Ammon's horn (tissue), 1 donor: ENCODE results near the gene TNS3.
"Not testable (repeated sequence)": the region's sequence is repeated elsewhere in the genome, so short reads cannot be mapped to it uniquely, and the experiment has no call there.

ENCODE experiments used
- DNase-seq: peaks from one replicate; pipeline ENCODE4 v3.0.0-alpha.2; 2016; ENCODE audit warnings: low spot score

TNS3 gene

GRCh38 chr7:47581804-47582763 is at the start of gene TNS3:
Gene TNS3, minus strand, starts transcription at chr7:47582111. Its CDS starts 142,475 bp downstream, at chr7:47439636.
- DNase-seq = no peak

DNA sequence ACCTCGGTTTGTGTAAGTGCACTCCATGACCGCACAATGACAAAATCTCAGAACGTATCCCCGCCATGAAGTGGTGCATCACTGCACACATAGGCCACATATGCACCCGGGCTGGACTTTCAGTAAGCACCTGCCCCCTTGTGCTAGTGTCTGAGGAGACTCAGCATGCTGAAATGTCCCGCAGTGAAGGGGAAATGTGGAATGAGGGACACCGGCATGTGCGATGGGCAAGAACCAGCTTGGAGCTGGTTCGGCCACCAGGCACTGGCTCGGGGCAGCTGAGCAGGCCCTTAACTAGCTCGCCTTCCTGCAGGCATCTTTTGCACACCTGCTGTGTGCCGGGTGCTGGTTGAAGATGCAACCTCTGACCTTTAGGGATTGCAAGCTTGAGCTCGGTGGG is 49.8 kb upstream of the TNS3 start:
- DNase-seq = no peak

DNA sequence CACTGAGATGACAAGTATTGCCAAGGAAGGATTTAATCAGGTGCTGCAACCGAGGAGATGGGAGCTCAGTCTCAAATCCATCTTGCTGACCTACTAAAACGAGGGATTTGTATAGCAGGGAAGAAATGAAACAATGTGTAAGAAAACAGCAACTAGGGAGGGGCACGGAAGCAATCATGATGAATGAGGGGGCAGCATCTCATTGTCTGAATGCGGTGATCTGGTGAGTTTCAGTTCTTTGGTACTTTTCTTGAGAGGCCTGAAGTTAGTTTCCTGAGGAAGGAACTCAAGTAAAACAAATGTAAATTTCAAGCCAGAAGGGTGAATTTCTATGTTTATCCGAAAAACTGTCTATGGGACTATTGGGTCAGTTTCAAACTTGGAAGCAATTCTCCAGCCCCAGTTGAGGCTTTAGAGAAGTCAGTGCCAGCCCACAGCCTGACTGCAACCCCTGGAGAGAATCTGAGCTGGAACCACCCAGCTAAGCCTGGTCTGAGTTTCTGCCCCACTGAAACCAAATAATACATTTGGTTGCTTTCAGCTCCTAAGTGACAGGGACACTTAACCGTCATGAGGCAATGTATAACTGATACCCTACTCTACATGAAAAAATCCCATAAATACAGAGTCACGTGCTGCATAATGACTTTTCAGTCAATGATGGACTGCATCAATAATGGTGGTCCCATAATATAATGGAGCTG is 45.8 kb upstream of the TNS3 start:
- DNase-seq = no peak

GRCh38 chr7:47625861-47626715 is 44.2 kb upstream of the TNS3 start:
- DNase-seq = no peak

DNA sequence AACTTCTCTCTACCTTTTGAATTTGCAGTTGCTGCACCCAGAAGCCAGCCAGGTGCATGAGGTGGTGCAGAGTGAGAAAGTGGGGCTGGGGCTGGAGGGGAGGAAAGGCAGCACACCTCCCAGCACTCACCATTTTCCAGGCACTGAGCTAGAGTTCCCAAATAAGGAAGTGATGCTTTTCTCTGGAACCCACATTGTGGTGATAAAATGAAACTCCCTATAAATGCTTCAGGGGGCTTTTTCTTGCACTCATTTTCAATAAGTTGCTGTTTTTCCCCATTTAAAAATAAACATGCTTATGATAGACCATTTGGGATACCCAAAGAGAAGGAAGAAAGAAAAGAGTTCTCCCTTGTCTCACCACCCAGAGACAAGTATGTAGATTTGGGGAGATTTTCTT is 42.8 kb upstream of the TNS3 start:
- DNase-seq = no peak

GRCh38 chr7:47622946-47623640 is 41.2 kb upstream of the TNS3 start:
- DNase-seq = peak; percentile 49

DNA sequence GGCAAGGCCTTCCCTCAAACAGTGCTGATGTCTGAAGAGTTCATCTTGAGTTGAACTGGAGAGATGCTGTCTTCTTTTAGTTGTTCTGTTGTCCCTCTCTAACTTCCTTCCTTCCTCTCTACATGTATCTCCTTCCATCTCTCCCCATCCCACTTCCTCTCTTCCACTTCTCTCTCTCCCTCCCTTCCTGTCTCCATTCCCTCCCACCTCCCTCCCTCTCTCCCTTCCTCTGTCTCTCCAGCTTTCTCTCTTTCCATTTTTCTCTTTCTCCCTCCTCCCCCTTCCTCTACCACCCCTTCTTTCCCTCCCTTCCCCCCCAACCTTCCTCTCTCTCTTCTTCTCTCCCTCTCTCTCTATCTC is 40.7 kb upstream of the TNS3 start:
- no peak for DNase-seq

- no peak for DNase-seq
Measured at GRCh38 chr7:47621979-47622561, 40.2 kb upstream of the TNS3 start.

GRCh38 chr7:47621347-47621746 is 39.4 kb upstream of the TNS3 start:
- DNase-seq = no peak

DNA sequence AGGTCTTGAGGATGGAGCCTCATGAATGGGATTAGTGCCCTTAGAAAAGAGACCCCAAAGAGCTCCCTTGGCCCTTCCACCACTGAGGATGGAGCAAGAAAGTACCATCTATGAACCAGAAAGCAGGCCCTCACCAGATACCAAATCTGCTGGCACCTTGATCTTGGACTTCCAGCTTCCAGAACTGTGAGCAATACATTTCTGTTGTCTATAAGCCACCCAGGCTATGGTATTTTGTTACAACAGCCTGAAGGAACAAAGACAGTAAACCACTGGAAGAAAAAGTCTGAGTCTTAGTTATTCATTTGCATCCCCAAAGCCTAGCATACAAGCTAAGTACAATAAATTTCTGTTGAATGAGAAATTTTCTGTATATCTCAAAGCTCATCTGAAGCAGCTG is 37.9 kb upstream of the TNS3 start:
- no peak for DNase-seq

GRCh38 chr7:47617131-47617530 is 35.2 kb upstream of the TNS3 start:
- no peak for DNase-seq

DNA sequence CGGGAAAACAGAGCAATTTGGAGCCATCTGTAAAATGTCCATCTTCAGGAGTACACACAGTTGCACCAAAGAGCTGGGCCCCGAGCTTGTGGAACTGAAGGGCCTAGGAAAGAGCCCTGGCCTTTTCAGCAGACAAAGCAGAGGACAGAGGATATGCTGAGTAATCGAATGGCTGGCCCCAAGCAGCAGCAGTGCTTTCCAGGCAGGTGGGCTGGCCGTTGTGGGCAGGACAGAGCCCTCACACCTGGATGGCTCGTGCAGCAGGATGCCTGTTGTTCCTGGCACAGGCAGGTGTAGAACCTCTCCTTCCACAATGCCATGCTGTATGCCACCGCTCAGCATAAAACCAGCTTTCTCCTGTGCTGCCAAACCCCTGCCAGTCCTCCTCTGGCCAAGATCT is 32.5 kb upstream of the TNS3 start:
- no peak for DNase-seq

DNA sequence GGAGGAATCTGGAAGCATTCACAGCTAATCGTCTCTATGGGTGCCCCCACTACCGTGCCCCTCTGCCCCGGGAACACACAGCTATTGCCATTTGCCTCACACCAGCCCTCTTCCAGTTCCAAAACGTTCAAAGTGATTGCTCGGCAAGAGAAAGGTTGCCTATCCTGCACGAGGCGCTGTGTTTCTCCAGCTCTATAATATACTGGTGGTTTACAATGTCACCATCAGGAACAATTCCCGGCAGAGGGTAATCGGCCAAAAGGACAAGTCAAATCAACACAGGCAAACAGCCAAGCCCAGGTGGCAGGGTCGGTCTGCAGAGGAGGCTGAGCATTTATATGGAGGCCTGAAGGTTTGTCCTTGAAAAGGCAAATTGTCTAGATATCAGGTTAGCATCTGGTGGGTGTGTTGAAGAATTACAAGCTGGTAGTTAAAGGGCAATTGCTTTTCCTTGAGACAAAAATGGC is 29.2 kb upstream of the TNS3 start:
- DNase-seq = no peak

DNA sequence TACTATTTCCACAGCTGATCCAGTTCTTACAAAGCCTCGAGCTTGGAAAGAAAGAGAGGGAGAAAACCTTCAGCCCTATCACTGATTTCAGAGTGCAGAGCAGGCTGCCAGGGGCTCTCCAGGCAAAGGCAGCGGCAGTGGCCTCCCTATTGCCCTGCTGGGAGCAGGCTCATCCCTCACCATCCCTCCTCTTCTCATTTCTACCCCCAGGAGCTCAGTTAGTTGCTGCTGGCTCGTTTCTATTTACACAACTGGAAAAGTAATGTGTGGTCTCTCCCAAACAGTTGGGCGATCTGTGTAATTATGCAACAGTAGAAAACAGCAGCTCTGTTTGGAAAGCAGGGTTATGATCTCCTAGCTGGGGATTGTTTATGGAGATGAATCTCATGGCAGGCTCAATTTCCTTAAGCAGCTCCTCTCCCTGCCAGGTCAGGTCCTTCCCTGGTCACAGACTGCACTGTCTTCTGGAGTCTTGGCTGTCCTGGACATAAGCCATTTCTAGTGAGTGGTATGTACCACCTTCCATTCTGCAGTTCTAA is 28.7 kb upstream of the TNS3 start:
- DNase-seq = no peak

- no peak for DNase-seq
Measured at GRCh38 chr7:47609803-47610452, 28.0 kb upstream of the TNS3 start.

DNA sequence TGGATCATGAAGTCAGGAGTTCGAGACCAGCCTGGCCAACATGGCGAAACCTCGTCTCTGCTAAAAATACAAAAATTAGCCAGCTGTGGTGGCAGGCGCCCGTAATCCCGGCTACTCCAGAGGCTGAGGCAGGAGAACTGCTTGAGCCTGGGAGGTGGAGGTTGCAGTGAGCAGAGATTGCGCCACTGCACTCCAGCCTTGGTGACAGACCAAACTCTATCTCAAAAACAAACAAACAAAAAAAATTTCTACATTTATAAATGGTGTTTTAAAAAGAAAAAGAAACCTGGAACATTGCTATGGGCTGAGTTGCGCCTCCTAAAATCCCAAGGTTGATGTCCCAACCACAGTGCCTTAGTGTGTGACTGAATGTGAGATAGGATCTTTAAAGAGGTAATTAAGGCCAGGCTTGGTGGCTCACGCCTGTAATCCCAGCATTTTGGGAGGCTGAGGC is 24.7 kb upstream of the TNS3 start:
- DNase-seq = not testable (repeated sequence)

DNA sequence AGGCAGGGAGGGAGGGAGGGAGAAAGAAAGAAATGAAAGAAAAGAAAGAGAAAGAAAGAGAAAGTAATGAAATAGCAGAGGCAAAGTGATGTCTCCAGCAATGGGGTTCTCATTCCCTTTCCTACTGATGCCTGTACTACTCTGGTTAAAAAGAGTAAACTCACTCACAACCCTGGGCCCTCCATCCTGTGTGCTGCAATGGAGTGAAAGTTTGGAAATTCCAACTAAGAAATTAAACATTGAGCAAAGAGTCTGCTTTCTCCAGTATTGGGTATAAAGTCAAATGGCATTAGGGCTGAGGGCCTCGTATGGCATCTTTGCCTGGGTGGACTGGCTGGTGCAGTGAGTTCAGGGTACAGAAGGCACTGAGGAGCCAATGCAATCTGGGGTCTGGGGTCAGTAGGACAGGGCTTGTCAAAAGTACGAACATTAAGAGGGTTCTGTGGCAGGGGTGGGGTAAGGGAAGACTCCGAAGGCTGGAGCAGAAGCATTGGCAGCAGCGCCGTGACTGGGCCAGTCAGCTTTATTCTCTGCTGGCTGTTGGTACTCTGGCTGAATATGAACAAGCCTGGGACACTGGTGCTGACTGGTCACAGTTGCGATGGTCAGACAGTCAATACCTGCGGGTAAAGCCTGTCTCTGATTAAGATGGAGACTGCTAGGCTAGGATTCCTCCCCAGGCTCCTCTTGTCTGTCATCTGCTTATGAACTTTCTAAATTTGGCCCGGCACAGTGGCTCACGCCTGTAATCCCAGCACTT is 24.1 kb upstream of the TNS3 start:
- DNase-seq = no peak

DNA sequence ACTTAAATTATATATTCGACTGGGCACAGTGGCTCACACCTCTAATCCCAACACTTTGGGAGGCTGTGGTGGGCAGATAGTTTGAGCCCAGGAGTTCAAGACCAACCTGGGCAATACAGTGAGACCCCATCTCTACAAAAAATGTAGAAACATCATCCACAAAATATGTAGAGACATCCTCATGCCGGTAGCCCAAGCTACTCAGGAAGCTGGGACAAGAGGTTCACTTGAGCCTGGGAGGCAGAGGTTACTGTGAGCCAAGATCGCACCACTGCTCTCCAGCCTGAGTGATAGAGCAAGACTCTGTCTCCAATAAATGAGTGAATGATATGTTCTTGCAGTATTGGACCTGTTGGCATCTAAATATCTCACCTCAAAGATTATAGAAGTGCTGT is 22.6 kb upstream of the TNS3 start:
- no peak for DNase-seq

GRCh38 chr7:47603514-47604255 is 21.8 kb upstream of the TNS3 start:
- DNase-seq = not testable (repeated sequence)
